ENCODE results near the gene POGZ.

Gene POGZ

GRCh38 chr1:151371370-151372057, 87.8 kb downstream of the POGZ start:
- H3K27me3 Mint-ChIP-seq (ENCODE audit: low read depth): no peaks in the 10 kb centered on the region
- TF ChIP-seq CTCF (IDR thresholded peaks at IDR 0.05; ENCODE audit: unreplicated experiment in 3 of 3): no peak
- peaks cover 52% of the 10 kb centered on the region for H3K4me1 Mint-ChIP-seq
- H3K27ac Mint-ChIP-seq: peak overlapping the region; percentile 88 to 96 (median 90)
- peaks cover 15% of the 10 kb centered on the region for H3K36me3 Mint-ChIP-seq (ENCODE audit: low read depth)
- H3K9me3 Mint-ChIP-seq: no peaks in the 10 kb centered on the region
- peak overlapping the region; percentile 83 to 90 (median 87) for H3K4me3 Mint-ChIP-seq

GRCh38 chr1:151370211-151370911, 88.9 kb downstream of the POGZ start:
- Mint-ChIP-seq H3K4me3 (peak overlapping the region; percentile 63 to 69 (median 65)), H3K4me1 (peaks cover 52% of the 10 kb centered on the region), H3K36me3 (ENCODE audit: low read depth) (peaks cover 26% of the 10 kb centered on the region), H3K27ac (peak overlapping the region; percentile 53 to 96 (median 66)), H3K9me3 (no peaks in the 10 kb centered on the region), H3K27me3 (ENCODE audit: low read depth) (no peaks in the 10 kb centered on the region)
- TF ChIP-seq CTCF (IDR thresholded peaks at IDR 0.05; ENCODE audit: unreplicated experiment in 3 of 3): no peak

- Mint-ChIP-seq H3K4me1 (peaks cover 52% of the 10 kb centered on the region), H3K4me3 (no peak overlapping the region), H3K27me3 (ENCODE audit: low read depth) (no peaks in the 10 kb centered on the region), H3K27ac (no peak overlapping the region), H3K9me3 (no peaks in the 10 kb centered on the region), H3K36me3 (ENCODE audit: low read depth) (peaks cover 32% of the 10 kb centered on the region)
- TF ChIP-seq CTCF (IDR thresholded peaks at IDR 0.05; ENCODE audit: unreplicated experiment in 3 of 3): no peak
These were observed 89.7 kb downstream of the POGZ start for GRCh38 chr1:151369621-151370048.

GRCh38 chr1:151369302-151369610, 90.0 kb downstream of the POGZ start:
- peaks cover 36% of the 10 kb centered on the region for H3K36me3 Mint-ChIP-seq (ENCODE audit: low read depth)
- no peaks in the 10 kb centered on the region for H3K27me3 Mint-ChIP-seq (ENCODE audit: low read depth)
- no peak for TF ChIP-seq CTCF (IDR thresholded peaks at IDR 0.05; ENCODE audit: unreplicated experiment in 3 of 3)
- no peaks in the 10 kb centered on the region for H3K9me3 Mint-ChIP-seq
- no peak overlapping the region for H3K27ac Mint-ChIP-seq
- peaks cover 52% of the 10 kb centered on the region for H3K4me1 Mint-ChIP-seq
- H3K4me3 Mint-ChIP-seq: no peak overlapping the region

GRCh38 chr1:151368393-151369301, 90.6 kb downstream of the POGZ start:
- Mint-ChIP-seq H3K36me3 (ENCODE audit: low read depth) (peaks cover 42% of the 10 kb centered on the region), H3K9me3 (peaks cover 5% of the 10 kb centered on the region), H3K27ac (peak overlapping the region; percentile 55 to 71 (median 62)), H3K4me3 (peak overlapping the region in 1 of 3 experiments; percentile 30), H3K4me1 (peaks cover 46% of the 10 kb centered on the region), H3K27me3 (ENCODE audit: low read depth) (no peaks in the 10 kb centered on the region)
- no peak for TF ChIP-seq CTCF (IDR thresholded peaks at IDR 0.05; ENCODE audit: unreplicated experiment in 3 of 3)
